HEK293 (cell line): Measurements from ENCODE around the gene ADM2.

Source experiments
- CTCF ChIA-PET: fragments of 350-600 bp; formaldehyde crosslinking; extraction: SDS; loops from one replicate; lab custom pipeline; 2021; ENCODE audit warnings: antibody characterized with exemption; lab: Yijun Ruan, JAX
- POLR2A ChIA-PET: fragments of 300-600 bp; formaldehyde crosslinking; extraction: SDS; loops from one replicate; lab custom pipeline; 2020; ENCODE audit warnings: antibody characterized with exemption, inconsistent platforms; lab: Yijun Ruan, JAX
- H3K27ac ChIP-seq: fragments of 200-500 bp; sonication (Bioruptor generic); 2 replicates; pipeline ENCODE4 v1.5.1; 2014; ENCODE audit warnings: low read depth, low read length, control low read depth, inconsistent platforms; ENCODE audit errors: extremely low read depth
- H3K36me3 ChIP-seq, 2 experiments: fragments of 200-500 bp in 1 of 2; sonication (Bioruptor generic) in 1 of 2; 1 replicate in 1 of 2; 2 replicates in 1 of 2; pipeline ENCODE4 v1.5.1; 2014 to 2017; ENCODE audit warnings: inconsistent platforms in 2 of 2, low read length in 2 of 2; ENCODE audit not compliant: control insufficient read depth in 2 of 2, insufficient read depth in 1 of 2
- H3K4me1 ChIP-seq: fragments of 200-500 bp; sonication (Bioruptor generic); 2 replicates; pipeline ENCODE4 v1.5.1; 2014; ENCODE audit warnings: mild to moderate bottlenecking, low read length, inconsistent platforms; ENCODE audit not compliant: control insufficient read depth, insufficient read depth
- H3K4me3 ChIP-seq: 2 replicates; pipeline ENCODE4 v1.5.1; 2011; ENCODE audit warnings: low read depth, mild to moderate bottlenecking, control low read depth, low read length, moderate library complexity
- H3K9me3 ChIP-seq: fragments of 200-500 bp; sonication (Bioruptor generic); 2 replicates; pipeline ENCODE4 v1.5.1; 2014; ENCODE audit warnings: low read depth, low read length, inconsistent platforms; ENCODE audit not compliant: control insufficient read depth, insufficient read depth
- CTCF ChIP-seq: fragments of 450-650 bp; formaldehyde crosslinking; IDR thresholded peaks from 2 replicates; pipeline ENCODE4 v1.5.1; 2016; ENCODE audit warnings: missing biosample characterization, missing genetic modification characterization
- HIC1 ChIP-seq: fragments of 450-650 bp; formaldehyde crosslinking; IDR thresholded peaks from 2 replicates; pipeline ENCODE4 v1.5.1; 2016; ENCODE audit warnings: missing biosample characterization, missing genetic modification characterization
- OVOL3 ChIP-seq: fragments of 450-650 bp; formaldehyde crosslinking; IDR thresholded peaks from 2 replicates; pipeline ENCODE4 v1.5.1; 2016; ENCODE audit warnings: missing biosample characterization, missing genetic modification characterization
- PRDM1 ChIP-seq: fragments of 450-650 bp; formaldehyde crosslinking; IDR thresholded peaks from 2 replicates; pipeline ENCODE4; 2016; ENCODE audit warnings: missing biosample characterization, missing genetic modification characterization
- SCRT1 ChIP-seq: fragments of 450-650 bp; formaldehyde crosslinking; IDR thresholded peaks from 2 replicates; pipeline ENCODE4 v1.5.1; 2016; ENCODE audit warnings: missing biosample characterization, missing genetic modification characterization, borderline replicate concordance
- SCRT2 ChIP-seq: fragments of 450-650 bp; formaldehyde crosslinking; IDR thresholded peaks from 2 replicates; pipeline ENCODE4 v1.5.1; 2016; ENCODE audit warnings: missing biosample characterization, missing genetic modification characterization
- SP7 ChIP-seq: fragments of 450-650 bp; formaldehyde crosslinking; IDR thresholded peaks from 2 replicates; pipeline ENCODE4 v1.5.1; 2016; ENCODE audit warnings: missing biosample characterization, missing genetic modification characterization
- ZBTB48 ChIP-seq: fragments of 450-650 bp; formaldehyde crosslinking; IDR thresholded peaks from 2 replicates; pipeline ENCODE4 v1.5.1; 2016; ENCODE audit warnings: missing biosample characterization, missing genetic modification characterization
- ZBTB8A ChIP-seq: fragments of 450-650 bp; formaldehyde crosslinking; IDR thresholded peaks from 2 replicates; pipeline ENCODE4 v1.5.1; 2016; ENCODE audit warnings: missing biosample characterization, missing genetic modification characterization
- ZNF10 ChIP-seq: fragments of 450-650 bp; formaldehyde crosslinking; IDR thresholded peaks from 2 replicates; pipeline ENCODE4 v1.5.1; 2017; ENCODE audit warnings: missing biosample characterization, missing genetic modification characterization
- ZNF140 ChIP-seq: fragments of 450-650 bp; formaldehyde crosslinking; IDR thresholded peaks from 2 replicates; pipeline ENCODE4 v1.5.1; 2016; ENCODE audit warnings: missing biosample characterization, missing genetic modification characterization
- ZNF350 ChIP-seq: fragments of 450-650 bp; formaldehyde crosslinking; IDR thresholded peaks from 2 replicates; pipeline ENCODE4 v1.5.0; 2017; ENCODE audit warnings: missing biosample characterization, mild to moderate bottlenecking, missing genetic modification characterization
- ZNF366 ChIP-seq: fragments of 450-650 bp; formaldehyde crosslinking; conservative IDR thresholded peaks from 2 replicates; pipeline ENCODE4 v1.5.1; 2016; ENCODE audit warnings: missing biosample characterization, missing genetic modification characterization
- ZNF488 ChIP-seq: fragments of 450-650 bp; formaldehyde crosslinking; IDR thresholded peaks from 2 replicates; pipeline ENCODE4 v1.5.1; 2016; ENCODE audit warnings: missing biosample characterization, missing genetic modification characterization
- ZNF513 ChIP-seq: fragments of 450-650 bp; IDR thresholded peaks from 2 replicates; pipeline ENCODE4 v1.5.1; 2018; ENCODE audit warnings: missing biosample characterization, missing genetic modification characterization
- ZNF571 ChIP-seq: fragments of 450-650 bp; formaldehyde crosslinking; IDR thresholded peaks from 2 replicates; pipeline ENCODE4 v1.5.0; 2017; ENCODE audit warnings: missing biosample characterization, missing genetic modification characterization
- ZNF600 ChIP-seq: fragments of 450-650 bp; formaldehyde crosslinking; IDR thresholded peaks from 2 replicates; pipeline ENCODE4 v1.5.1; 2016; ENCODE audit warnings: missing biosample characterization, missing genetic modification characterization
- ZNF692 ChIP-seq: fragments of 450-650 bp; formaldehyde crosslinking; IDR thresholded peaks from 2 replicates; pipeline ENCODE4 v1.5.1; 2016; ENCODE audit warnings: missing biosample characterization, missing genetic modification characterization
- ZNF785 ChIP-seq: fragments of 450-650 bp; formaldehyde crosslinking; IDR thresholded peaks from 2 replicates; pipeline ENCODE4 v1.5.1; 2016; ENCODE audit warnings: missing biosample characterization, missing genetic modification characterization
- ZNF830 ChIP-seq: fragments of 450-650 bp; IDR thresholded peaks from 2 replicates; pipeline ENCODE4 v1.5.0; 2018; ENCODE audit warnings: missing biosample characterization, missing genetic modification characterization, low read depth, mild to moderate bottlenecking, moderate library complexity

The ADM2 gene

GRCh38 chr22:50469377-50470305, 11.7 kb upstream of the ADM2 start (continued):
- TF ChIP-seq ZBTB48 (tag by site-specific recombination), result no peak
- no peak for TF ChIP-seq ZNF785
- TF ChIP-seq ZNF488 (tag by site-specific recombination), result no peak
- peak; percentile 49 for TF ChIP-seq SP7 (tag by site-specific recombination)
- TF ChIP-seq ZNF366 (tag by site-specific recombination), result no peak
- TF ChIP-seq PRDM1, result no peak
- no peak for TF ChIP-seq ZNF513 (tag by site-specific recombination)
- no peak for TF ChIP-seq OVOL3
- no peak for TF ChIP-seq ZNF830 (tag by site-specific recombination)
- peak; percentile 79 for TF ChIP-seq HIC1 (tag by site-specific recombination)
- TF ChIP-seq ZNF571, result no peak
- TF ChIP-seq ZNF692 (tag by site-specific recombination), result peak; percentile 75

- ChIA-PET CTCF (interaction anchor here (1.5 to 3.3 kb wide), 3 partner anchors 14 to 55 kb away, joined by 7 to 18 read pairs (median 16); partner anchors contain the start of gene SCO2), POLR2A (interaction anchor here (0.7 to 2.1 kb wide), 8 partner anchors 9 to 55 kb away, joined by 3 to 9 read pairs (median 4); partner anchors contain the start of genes LMF2, NCAPH2 and SCO2)
- peaks cover 4 to 69% of the 10 kb centered on the region in 2 experiments; a peak in 2 of 3 replicates for H3K36me3 ChIP-seq
- TF ChIP-seq SCRT1 (tag by site-specific recombination) (peak; percentile 74; the same call in 1 of the 2 replicates), CTCF (tag by site-specific recombination) (no peak), SCRT2 (tag by site-specific recombination) (peak; percentile 88), ZNF350 (tag by site-specific recombination) (no peak), ZBTB8A (0 out of 2 replicates have a peak, but pooled peaks have one; percentile 16), ZNF600 (tag by site-specific recombination) (0 out of 2 replicates have a peak, but pooled peaks have one; percentile 15), ZNF140 (tag by site-specific recombination) (no peak), ZNF10 (tag by site-specific recombination) (no peak)
- H3K4me3 ChIP-seq, result no peak overlapping the region
- peaks cover 26% of the 10 kb centered on the region for H3K4me1 ChIP-seq
- H3K27ac ChIP-seq, result 0 out of 2 replicates have a peak overlapping the region, but pooled peaks have one; percentile 51
- no peaks in the 10 kb centered on the region for H3K9me3 ChIP-seq
Observed at GRCh38 chr22:50470491-50470890, 10.9 kb upstream of the ADM2 start.
